ENCODE data around the gene SPHKAP.
"Not testable (repeated sequence)": the region's sequence is repeated elsewhere in the genome, so short reads cannot be mapped to it uniquely, and the experiment has no call there.

Gene SPHKAP

DNA sequence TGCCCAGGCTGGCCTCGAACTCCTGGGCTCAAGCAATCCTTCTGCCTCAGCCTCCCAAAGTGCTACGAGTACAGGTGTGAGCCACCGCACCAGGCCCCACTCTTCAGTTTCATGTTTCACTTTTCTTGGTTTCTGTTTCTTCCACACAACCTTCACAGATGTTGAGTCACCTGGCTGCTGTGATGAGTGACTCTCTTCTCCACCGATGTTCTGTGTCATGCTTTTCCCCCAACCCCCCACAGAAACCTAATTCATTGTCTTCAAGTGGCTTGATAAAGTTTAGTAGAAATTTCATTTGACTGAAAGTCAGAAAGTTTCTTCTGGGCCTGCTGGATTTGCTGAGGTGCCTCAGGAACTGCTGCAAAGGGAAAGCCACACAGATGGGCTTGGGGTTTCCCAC, 78.5 kb downstream of the SPHKAP start:
- no peak for DNase-seq

DNA sequence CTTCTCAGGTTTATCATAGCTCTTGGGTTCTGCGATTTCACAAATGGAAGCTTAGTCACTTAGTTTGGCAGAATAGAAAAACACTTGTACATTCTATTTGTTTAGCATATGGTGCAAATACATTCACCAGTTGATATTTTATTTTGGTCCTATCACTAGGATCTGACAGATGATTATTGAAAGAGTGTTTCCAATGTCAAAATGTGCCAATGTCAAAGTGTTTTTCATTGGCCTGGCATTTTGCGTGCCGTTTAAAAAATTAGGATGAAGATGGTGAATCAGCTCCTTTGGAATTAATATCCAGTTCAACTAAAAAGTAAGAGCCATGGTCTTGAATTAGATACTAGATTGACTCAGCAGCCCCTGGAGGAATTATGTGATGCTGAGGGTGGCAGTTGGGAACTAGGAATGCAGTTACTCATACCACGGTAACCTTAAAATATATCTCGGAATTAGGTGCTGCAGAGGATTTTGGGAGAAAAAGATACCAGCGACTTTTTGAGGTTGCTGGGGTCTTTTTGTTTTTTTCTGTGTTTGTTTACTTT, 87.0 kb downstream of the SPHKAP start:
- DNase-seq, result no peak

DNA sequence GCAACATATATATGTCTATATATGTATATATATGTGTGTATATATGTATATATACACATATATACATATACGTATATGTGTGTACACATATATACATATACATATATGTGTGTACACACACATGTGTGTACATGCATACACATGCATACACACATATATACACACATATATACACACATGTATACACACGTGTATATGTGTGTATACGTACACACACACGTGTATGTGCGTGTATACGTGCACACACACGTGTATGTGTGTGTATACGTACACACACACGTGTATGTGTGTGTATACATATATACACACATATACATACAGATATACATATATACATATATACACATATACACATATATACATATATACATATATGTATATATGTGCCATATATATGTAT, 89.4 kb downstream of the SPHKAP start:
- DNase-seq, result no peak

DNA sequence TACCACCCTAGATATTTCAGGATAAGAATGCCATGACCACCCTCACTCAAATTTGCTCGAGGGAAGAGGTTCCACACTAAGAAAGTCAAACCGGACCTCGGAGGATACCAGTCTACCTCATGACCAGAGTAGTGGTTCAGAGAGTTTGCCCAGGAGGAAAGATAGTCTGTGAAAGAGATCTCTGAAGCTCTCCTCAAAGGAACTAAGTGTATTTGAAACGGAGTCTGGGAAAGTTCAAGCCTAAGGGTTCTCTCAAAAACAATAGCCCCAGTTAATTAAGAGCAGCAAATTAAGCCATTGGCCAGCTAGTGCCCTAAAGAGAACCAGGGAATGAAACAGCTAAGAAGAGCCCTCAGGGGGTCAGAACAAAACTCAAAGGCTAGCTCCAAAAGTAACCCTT, 94.9 kb downstream of the SPHKAP start:
- DNase-seq, result no peak

DNA sequence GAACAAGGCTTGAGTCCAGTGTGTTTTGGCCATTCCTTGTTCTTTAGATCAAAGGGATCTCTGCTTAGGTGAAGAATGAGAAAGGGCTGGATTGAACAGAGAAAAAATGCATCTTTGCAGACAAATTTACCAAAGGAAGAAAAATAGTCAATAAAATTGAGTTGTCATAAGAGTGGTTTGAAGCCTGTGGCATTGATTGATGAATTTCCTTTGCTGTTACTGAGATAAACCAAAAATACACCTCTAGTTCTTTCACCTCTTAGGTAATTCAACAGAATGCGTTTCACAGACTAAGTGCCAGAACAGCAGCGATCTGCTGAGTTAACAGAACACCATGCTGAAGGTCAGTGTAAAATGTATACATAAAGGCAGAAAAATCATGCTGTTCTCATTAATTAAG, 96.8 kb downstream of the SPHKAP start:
- no peak for DNase-seq

DNA sequence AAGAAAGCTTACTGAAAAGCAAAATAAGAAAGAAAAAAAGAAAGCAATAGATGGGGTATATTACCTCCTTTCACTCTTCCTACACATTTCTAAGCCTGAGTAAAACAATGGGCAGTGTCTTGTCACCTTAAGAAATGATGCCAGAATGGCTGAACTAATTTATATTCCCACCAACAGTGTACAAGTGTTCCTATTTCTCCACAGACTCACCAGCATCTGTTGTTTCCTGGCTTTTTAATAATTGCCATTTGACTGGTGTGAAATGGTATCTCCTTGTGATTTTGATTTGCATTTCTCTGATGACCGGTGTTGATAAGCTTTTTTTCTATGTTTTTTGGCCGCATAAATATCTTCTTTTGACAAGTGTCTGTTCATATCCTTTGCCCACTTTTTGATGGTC, 98.4 kb downstream of the SPHKAP start:
- no peak for DNase-seq

DNA sequence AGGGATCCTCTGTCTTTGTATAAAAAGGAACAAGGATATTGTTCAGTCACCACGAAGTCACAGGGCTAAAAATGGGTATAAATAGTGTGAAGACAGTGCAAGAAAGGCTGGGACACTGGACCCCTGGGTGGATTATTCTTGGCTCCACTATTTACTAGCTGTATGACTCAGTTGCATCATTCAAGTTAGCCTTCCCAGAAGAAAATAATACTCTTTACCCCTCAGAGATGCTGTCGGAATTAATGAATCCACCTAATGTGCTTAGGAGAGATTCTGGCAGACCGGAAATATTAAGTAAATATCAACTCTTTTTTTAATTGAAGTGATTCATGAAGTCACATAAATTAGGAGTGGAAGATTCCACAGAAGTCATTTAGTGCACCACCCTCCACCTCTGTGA, 98.9 kb downstream of the SPHKAP start:
- DNase-seq, result no peak

DNA sequence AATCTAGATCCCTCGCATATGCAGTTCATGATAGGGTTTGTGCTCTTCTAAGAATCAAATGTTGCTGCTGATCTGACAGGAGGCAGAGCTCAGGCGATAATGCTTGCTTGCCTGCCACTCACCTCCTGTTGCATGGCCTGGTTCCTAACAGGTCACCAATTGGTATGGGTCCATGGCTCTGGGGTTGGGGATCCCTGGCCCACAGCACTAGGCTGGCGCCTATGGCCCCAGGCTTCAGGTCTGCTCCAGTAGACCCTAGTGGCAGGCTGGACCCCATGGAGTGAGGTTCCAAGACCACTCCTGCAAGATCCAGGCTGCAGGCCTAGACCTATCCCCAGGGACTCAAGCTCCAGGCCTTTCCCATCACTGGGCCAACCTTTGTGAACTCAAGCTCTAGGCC, 102.3 kb downstream of the SPHKAP start:
- no peak for DNase-seq

DNA sequence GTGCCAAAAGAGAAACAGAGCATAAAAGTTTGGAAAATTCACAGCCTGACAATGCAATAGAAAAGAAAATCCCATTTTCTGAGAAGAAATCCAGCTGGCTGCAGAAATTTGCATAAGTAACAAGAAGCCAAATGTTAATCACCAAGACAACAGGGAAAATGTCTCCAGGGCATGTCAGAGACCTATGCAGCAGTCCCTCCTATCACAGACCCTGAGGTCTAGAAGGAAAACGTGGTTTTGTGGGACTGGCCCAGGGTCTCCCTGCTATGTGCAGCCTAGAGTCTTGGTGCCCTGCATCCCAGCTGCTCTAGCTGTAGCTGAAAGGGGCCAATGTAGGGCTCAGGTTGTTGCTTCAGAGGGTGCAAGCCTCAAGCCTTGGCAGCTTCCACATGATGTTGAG, 104.8 kb downstream of the SPHKAP start:
- not testable (repeated sequence) for DNase-seq

DNA sequence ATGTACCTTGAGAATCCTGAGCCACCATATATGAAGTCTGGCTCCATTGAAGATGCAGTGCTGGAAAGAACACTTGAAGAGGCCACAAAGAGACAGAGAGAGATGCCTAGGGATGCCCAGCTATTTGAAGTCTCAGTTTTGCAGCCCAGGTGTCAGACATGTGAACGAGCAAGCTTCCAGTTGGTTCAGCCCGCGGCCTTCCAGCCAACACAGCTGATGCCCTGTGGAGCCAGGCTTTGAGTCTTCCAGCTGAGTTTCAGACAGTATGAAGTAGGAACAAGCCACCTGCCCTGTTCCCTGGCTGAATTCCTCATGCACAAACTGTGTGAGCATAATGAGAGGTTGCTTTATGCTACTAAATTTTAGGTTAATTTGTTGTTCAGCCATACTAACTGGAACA, 108.8 kb downstream of the SPHKAP start:
- DNase-seq, result no peak

DNA sequence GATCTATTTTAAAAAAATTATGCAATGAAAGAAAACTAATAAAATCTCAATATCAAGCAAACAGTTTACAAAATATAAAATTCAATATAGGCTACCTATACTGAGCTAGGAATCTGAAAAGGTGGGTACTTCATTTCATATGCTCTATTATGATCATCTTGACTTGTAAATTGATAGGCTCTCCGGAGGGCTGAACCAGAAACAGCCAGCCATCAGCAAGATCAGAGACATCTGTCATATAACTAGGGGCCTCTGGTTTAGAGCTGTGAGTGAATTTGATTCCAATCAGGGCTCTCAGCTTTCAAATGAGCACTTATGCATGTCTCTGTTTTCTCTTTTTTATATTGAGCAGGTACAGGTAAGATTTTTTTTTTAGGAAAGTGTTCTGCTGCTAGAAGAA, 114.2 kb downstream of the SPHKAP start:
- DNase-seq, result no peak

DNA sequence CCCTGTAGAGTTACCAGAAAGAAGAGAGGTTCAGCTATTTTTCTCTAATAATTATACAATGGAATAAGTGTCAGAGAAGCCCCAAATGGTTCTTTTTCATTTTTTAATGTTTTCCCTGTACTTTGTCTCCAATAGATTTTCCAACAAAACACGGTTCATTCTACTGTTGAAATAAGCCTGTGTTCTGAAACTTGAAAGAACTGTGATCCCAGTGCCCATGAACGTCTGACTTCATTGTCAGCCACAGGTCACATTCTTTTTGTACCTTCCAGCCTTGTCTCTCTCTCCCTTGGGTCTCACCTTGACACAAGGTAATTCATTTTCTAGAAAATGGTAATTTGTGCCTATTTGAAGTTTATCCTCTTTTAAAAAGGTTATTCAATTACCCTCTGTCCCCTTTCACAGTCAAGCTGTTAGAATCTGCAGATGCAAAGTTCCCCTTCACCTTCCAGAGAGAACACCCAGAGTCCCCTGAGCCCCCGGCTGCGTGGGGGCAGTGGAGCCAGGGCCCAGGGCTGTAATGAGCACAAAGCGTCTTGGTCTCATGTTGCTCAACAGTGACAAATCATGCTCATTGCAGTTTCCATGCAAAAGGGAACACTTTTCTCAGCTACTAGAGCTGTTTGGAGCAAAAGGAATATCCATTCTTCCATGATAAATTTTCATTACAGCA, 115.2 kb downstream of the SPHKAP start:
- no peak for DNase-seq

DNA sequence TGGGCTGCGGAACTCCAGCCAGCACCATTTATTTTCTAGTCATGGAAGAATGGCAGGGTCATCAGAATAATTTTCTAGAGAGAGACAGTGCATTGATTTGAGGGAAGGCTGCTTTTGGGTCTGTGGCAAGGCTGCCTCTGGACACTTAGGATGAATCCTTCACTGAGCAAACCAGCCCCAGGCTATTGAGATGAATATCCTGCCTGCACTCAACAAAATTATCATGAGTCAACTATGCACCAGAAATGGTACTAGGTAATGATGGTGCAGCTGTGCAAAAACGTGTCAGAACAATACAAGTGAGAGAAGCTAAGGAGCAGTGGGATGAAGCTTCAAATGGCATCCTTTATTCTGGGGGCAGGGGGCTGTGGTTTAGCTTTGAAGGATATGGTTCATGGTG, 115.8 kb downstream of the SPHKAP start:
- no peak for DNase-seq

DNA sequence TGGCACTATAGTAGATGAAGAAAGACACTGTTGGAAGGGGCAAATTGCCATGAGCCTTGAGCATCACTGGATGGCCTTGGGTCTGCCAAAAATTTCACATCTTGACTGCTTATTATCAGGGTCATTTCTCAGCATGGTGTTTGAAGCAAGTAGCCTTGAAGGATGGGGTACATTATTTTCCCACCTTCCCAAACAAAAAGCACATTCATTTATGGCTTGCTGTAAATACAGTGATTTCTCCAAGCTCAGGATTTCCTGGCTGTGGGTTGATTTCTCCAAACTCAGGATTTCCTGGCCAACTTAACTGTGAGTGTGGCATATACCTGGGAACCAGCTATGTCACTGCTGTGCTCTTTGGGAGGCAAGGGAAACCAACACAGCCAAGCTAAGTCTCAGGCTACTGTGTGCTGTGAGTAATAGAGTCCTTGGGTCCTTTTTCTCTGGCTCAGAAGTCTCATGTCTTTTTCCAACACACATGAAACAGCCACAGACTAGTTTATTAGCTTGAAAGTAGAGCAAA, 116.6 kb downstream of the SPHKAP start:
- no peak for DNase-seq

DNA sequence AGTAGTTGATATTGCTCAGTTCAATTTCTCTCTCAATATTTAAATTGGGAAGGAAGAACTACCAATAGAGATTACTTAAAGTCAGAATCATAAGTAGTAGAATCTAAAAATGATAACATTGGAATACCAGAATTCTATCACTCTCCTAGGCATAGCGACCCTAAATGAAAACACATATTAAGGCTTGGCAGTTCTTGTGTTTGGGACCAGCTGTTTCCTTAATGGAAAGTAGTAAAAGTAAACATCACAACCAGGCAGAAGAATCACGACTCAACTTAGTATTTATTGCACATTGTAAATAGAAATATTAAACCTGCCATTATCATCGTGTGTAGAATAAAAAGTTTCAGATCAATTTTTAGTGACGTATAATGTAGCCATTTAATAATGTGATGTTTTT, 117.5 kb downstream of the SPHKAP start:
- DNase-seq, result no peak

DNA sequence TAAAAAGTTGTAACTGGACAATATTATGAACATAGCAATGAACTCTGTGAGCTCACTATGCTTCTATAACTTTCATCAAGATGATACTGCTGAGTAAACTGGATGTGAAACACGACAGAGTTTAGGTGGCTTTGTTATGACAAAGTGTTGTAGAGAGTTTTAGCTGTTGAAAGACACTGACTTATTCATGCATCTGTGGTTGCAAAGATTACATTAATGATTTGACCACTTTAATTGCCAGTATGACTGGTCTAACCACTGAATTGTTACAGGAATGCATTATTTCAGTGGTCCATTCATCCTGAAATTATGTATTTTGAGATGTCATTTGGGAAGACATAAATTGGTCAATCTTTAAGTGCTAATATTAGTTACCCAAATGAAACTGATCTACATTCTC, 117.9 kb downstream of the SPHKAP start:
- DNase-seq, result no peak

DNA sequence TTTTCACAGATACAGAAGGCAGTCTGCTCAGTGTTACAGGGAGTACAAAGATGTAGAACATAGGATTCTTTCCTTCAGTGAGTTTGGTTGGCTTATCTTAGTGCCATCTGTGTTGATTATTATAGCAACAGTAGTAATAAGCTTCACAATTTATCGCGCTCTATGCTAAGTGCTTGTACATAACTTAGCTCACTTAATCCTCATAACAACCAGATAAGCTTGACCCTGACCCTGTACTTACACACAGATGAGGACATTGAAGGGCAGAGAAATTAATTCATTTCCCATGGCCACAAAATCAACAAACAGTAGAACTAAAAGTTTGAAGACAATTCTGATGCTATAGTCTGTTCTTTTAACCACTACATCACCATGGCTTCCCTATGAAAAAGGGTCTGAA, 121.8 kb downstream of the SPHKAP start:
- no peak for DNase-seq

DNA sequence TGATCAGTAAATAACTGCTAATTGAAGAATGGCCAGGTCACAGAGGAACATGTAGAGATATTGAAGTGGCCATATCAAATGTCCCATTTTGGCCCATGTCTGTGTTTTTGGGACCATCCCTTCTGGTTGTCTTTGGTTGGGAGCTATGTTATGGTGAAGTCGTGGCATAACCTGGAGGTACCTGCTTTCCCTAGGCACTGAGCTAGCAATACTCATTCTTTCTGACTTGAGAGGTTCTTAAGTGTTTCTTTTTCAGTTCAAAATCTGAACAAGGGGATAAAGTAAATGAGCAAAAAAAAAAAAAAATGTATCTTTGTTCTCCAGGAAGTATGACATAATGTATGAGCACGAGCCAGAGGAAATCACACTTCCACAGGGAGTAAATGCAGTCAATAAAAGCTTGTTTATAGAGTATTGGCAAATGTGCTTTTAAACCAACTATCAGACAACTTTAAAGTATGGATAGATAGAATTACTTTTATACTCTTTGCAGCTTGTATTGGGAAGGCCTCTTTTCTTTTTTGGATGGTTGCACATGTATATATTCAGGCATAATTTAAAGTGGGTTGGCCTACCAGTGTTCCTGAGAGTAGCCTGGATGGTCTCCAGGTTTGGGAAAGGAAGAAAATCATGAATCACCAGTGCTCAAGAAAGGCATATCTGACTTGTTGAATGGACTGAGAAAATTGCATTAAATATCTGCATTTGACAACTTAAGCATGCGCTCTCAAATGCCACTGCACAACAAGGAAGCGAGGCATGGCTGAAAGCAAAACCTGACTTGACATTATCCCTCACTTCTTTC, 125.0 kb downstream of the SPHKAP start:
- no peak for DNase-seq

DNA sequence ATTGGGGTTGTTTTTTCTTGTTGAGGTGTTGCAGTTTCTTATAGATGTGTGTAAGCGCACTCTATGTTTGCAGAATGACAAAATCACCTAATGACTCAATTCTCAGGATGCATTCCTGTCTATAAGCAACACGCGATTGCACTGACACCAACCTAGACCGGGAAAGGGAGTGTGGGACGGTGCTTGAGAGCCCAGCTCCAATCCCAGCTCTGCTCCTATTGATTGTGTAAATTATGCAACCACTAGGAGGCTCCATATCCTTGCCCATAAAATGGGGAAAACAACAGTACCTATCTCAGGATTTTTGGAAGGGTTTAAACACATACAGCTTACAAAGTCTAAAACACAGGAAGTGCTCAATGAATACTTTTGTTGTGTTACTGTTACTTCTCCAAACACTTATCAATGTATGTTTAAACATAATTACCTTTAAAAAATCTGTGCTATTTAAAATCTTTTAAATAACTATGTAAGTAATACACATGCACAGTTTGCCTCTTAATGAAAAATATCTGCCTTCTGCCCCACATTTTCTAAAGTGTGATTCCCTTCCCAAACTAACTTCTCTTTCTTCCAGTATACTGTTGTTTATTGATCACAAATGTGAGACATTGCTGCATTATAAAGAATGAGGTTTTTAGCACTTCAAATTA, 132.5 kb downstream of the SPHKAP start:
- no peak for DNase-seq

DNA sequence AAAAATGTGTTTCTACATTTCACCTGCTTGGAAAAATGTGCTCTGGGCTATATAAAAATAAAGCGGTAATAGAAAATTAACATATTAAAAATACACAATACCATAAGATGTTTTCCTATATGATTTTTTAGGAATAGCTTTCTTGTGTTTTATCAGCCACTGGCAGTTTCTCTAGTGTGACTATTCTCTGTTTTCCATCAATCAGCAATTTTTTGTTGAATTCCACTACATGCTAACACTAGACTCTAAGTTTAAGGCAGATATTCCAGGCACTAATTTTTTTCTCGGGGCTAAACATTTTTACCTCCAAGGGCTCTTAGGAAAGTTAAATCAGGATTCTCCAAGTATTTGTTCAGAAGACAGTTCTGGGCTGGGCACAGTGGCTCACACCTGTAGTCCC, 140.5 kb downstream of the SPHKAP start:
- DNase-seq, result no peak

DNA sequence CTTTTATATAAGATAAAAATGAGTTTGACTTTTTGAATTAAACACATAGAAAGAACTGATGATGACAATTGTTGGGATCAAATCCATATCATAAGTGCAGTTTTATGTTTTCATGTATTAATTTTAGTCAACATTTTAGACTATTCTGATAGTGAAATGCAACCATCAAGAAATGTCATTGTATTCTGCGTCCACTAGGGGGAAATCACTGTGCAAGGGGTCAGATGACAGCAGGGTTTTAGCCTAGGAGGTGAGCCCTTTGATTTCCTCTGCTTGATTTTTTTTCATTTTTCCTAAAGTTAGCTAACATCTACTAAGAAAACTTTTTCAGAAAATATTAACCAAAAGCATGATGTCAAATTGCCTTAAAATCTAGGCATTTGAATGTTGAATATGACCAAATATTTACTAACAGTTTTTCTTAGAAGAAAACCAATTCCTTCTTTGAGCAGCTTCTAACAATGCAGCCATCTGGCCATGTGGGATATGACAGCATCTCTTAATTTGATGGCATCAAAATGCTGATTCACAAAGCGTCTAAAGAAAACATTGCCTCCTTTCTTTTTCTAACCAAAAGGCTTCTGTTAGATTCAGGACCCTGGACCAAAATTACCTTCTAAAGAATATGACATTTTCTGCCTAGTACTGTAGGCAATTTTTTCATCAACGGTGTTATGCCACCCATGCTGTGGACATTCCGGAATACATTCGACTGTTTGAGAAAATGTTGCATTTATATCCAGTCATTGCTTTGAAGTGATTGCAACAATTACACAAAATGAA, 141.5 kb downstream of the SPHKAP start:
- no peak for DNase-seq

DNA sequence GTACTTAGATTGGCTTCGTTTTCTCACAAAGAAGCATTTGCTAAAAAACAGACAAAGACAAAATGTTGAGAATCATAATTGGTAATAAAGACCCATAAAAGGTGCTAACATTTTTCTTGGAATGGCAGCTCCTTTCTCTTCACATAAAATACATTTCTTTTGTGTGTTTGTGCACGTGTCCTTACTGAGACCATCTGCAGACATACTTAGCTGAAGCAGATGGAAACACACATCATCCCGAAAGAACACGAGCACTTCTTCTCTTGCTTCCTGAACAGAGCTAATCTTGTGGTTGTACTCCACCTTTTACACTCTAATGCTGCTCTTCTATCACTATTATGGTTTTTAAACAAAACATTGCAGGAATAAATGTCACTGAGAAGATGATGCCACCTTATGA, 142.5 kb downstream of the SPHKAP start:
- DNase-seq, result no peak

DNA sequence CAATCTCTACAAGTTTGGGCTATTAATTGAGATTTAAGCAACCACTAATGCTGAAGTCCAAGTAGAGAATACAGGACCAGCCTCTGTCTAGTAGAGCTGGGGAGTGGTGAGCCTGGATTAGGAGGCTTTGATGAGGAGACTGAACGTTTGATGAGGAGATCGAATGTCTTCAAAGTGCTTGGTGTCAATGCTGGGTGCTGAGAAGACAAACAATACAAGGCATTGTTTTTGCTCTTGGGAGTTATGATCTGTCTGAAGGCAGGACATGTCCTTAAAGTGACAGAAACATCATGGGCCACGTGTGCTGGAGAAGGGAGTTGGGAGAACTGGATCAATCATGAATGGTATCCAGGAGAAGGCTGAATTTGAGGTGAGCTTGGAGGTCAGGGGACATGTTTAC, 143.6 kb downstream of the SPHKAP start:
- no peak for DNase-seq

Data from activated T-cell treated with anti-CD3 and anti-CD28 coated beads, Interleukin-2, amount 50 U/mL, for 48 hours (primary cell).